NCI-H1694 treated with DMSO at 0.1 percent for 48 hours (cell line): ENCODE data around the gene SLC7A6OS.
"Not testable (repeated sequence)": the region's sequence is repeated elsewhere in the genome, so short reads cannot be mapped to it uniquely, and the experiment has no call there.

Experiments used
- DNase-seq: peaks from one replicate; lab custom pipeline; 2025; lab: John Stamatoyannopoulos, UW

Gene SLC7A6OS

DNA sequence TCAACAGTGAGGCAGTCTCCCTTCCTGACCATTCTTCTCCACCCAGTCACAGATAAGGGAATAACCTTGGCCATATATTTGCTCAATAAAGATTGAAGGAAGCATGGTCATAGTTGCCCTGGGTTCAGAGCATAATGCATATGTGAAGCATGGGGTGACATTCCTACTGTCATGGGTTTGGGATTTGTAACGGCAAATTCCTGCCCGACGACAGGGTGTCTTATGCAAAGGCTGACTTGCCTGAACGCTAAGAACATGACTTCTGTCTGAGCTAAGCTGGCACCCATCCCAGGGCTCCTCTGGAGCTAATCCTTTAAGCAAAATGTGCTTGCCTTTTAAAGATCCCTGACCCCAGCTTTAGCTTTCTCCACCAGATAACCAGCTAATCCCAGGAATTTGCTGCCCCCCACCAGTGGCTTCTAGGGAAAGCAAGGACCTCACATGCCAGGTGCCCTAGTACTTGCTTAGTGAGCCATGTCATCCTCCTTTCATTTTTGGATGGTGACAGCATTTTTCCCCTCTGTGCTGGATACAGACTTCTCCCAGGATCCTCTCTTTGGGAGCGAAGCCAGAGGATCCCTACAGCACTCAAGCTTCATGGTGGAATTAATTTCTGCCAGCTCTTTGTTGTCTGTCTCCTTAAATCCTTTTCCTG is 11.7 kb downstream of the SLC7A6OS start:
- peak; percentile 47 for DNase-seq

- DNase-seq = no peak
Observed at GRCh38 chr16:68298312-68298711, 12.4 kb downstream of the SLC7A6OS start.

GRCh38 chr16:68297908-68298307 is 12.8 kb downstream of the SLC7A6OS start:
- DNase-seq = no peak

DNA sequence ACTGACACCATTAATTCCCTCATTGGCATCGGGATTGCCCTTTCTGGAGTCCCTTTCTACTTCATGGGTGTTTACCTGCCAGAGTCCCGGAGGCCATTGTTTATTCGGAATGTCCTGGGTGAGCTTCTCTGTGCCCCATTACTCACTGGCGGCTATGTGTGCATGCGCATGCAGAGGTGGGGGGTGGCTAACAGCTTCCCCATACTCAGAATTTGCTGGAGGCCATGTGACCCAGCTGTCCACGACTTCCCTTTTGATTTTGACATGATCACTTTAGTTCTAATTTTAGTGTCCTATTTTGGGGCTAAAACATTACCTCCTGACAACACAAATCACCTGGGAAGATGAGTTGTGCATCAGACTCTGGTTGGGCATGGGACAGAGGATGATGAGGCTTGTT is 14.1 kb downstream of the SLC7A6OS start:
- DNase-seq = no peak

DNA sequence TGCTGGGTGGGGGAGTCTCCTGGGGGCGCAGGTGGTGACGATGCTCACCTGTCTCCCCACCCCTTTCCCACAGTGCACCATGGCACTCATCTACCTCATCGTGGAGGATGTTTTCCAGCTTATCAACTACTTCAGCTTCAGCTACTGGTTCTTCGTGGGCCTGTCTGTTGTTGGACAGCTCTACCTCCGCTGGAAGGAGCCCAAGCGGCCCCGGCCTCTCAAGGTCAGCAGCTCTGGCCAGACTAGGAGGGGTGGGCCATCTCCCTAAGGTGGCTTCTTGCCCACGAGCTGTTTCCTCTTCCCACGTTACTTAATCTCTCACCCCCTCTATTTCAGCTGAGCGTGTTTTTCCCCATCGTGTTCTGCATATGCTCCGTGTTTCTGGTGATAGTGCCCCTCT is 14.5 kb downstream of the SLC7A6OS start:
- DNase-seq = no peak

DNA sequence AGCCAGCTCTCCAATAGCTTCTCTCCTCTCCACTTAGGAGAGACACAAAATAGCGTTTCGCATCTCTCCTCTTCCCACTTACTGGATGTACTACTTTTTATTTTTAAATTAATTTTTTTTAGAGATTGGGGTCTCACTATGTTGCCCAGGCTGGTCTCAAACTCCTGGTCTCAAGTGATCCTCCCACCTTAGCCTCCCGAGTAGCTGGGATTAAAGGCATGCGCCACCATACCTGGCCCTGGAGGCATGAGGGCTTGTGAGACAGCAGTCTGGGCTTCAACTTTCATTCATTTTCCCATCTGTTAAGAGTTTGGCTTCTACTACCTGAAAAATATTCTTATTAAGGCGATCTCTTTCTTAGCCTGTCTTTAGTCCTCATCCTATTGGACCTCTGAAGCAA is 18.3 kb downstream of the SLC7A6OS start:
- no peak for DNase-seq

DNA sequence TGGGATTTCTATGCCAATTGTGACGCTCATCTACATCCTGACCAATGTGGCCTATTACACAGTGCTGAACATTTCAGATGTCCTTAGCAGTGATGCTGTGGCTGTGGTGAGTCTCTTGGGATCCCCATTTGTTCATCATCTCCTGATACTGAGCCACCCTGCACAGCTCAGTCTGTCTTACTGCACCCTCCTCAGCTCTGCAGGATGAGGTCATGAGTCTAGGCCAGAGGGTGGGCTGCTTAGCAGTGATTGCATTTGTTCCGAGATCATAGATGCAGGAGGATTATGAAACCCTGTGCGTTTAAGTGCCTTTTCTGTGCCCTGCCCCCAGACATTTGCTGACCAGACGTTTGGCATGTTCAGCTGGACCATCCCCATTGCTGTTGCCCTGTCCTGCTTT is 19.5 kb downstream of the SLC7A6OS start:
- no peak for DNase-seq

DNA sequence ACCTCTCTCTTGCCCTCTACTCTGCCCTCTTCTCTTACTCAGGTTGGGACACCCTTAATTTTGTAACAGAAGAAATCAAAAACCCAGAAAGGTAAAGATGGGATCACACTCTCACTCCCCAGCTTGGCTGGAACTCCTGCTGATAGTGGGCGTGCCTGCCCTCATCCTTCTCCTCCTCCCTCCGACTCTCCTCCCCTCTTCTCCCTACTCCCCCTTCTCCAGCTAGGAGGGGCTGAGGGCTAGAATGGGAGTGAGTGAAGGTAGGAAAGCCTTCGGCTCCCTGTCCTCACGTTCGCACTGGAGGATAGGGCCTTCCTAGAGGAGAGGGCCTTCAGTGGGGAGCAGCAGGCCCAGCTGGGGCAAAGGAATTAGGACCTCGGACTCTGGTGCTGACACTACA is 20.3 kb downstream of the SLC7A6OS start:
- no peak for DNase-seq

DNA sequence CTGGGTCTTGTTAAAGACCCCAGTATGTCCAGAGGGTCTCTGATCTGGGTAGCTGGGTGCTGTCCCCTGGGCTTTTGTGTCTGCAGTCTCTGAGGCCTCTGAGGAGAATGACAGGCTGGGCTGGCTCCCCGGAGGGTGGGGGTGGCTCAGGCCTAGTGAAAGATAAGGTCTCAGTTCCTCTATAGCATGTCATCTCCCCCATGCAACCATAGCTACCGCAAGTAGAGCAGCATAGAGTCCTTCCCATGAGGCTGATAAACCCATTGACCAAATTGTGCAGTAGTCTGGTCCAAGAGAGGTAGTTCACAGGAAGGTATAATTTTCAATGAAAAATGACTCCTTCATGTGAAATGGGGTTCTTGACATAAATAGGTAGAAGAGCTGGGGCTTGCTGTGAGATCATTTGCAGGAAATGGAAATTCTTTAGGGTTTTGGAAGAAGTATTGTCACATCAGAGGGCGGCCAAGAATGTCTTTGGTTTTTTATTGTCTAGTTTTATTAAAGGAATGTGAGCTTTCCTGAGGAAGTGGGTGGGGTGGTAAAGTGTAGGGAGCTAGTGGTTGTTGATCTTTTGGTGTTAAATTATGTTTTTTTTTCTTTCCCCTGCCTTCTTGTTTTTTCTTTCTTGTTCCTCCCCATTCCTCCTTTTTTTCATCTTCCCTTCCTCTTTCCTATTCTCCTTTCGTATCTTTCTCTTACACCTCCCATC is 21.0 kb downstream of the SLC7A6OS start:
- DNase-seq = no peak

DNA sequence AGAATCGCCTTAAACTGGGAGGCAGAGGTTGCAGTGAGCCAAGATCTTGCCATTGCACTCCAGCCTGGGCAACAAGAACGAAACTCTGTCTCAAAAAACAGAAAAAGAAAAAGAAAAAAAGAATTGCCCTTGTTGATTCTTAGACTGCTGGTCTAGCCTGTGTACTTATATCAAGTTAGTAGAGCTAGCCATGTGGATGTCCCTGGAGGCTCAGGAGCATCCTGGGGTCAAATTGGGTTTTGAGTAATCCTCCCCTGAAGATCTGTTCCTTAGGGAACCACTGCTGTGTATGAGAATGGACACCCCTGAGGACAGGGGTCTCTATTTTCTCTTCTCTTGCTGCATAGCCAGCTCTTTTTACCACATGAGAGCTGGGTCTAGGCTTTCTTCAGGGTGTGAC is 21.5 kb downstream of the SLC7A6OS start:
- DNase-seq = no peak

- DNase-seq = not testable (repeated sequence)
Observed at GRCh38 chr16:68288796-68289195, 21.9 kb downstream of the SLC7A6OS start.

DNA sequence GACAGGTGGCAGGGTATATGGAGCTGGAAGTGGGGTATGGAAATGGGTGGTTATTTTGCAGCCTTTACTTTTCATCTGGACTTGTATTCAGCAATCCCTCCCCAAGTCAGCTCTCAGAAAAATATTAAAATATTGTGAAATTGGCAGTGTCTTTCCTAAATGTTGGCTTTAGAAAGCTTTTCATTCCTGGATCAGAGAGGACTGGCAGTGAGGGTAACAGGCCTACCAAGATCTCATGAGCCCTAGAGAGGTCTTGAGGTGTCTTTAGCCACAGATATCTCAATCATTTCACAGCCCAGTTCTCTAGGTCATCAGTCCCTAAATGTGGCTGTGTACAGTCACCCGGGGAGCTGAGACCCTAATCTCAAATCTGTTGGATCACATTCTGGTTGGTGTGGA is 22.5 kb downstream of the SLC7A6OS start:
- no peak for DNase-seq

GRCh38 chr16:68287276-68288251 is 23.2 kb downstream of the SLC7A6OS start:
- no peak for DNase-seq

DNA sequence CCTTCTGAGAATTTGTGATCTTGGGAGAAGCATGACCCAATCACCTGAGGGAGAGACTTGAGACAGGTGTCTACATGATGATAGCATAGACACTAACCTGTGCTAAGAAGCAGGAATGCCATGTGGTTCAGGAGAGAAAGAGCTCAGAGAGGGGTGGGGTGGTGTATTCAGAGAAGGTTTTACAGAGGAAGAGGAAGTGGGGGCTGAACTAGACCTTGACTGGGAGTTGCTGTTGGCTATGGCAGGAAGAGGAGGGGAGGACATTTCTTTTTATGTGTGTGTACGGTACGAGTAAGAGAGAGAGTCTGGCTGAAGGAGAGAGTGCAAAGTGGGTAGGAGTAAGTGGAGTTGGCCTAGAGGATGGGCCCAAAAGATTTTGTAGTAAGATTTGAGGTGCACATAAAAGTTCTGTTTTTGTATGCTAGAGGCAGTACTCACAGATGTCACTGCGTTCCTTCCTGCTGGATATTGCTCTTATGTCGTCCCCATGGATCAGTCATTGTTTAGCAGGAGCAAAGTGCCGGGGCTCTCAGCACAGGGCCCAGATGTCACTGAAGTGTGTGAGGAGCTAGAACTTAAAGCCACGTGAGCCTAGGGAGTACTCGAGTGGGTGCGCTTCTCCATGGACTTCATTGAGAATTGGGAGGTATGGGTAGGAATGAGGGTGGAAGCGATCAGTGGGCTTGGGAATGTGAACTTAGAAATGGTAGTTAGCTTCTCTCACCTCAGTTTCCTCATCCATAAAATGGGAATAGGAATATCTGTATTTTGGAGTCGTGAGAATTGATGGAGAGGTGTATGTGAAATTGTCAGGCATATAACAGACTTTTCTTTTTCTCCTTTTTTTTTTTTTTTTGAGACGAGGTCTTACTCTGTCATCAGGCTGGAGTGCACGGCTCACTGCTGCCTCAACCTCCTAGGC is 24.3 kb downstream of the SLC7A6OS start:
- no peak for DNase-seq

DNA sequence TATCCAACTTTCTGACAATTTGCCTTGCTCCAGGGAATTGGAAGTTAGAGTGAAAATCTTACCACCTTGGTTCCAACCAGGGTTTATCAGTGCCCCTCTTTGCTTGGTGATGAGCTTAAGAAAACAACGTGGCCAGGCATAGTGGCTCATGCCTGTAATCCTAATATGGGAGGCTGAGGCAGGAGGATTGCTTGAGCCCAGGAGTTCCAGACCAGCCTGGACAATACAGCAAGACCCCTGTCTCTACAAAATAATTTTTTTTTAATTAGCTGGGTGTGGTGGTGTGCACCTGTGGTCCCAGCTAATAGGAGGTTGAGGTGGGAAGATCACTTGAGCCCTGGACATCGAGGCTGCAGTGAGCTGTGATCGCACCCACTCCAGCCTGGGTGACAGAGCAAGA is 25.1 kb downstream of the SLC7A6OS start:
- no peak for DNase-seq

DNA sequence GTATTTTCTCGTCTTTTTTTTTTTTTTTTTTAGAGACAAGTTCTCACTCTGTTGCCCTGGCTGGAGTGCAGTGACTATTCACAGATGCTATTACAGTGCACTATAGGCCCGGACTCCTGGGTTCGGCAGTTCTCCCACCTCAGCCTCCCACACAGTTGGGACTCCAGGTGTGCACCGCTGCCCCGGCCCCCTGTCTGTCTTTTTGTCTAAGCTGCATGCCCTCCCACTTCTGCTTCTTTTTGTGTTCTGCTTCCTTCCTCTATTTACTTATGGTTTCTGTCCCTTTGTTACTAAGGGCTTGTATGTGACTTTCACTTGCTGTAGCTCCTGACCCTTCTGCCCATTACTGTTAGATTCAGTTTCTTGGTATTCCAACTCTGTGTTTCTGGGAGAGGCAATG is 25.9 kb downstream of the SLC7A6OS start:
- DNase-seq = no peak

- no peak for DNase-seq
Observed at GRCh38 chr16:68283801-68284598, 26.7 kb downstream of the SLC7A6OS start.

DNA sequence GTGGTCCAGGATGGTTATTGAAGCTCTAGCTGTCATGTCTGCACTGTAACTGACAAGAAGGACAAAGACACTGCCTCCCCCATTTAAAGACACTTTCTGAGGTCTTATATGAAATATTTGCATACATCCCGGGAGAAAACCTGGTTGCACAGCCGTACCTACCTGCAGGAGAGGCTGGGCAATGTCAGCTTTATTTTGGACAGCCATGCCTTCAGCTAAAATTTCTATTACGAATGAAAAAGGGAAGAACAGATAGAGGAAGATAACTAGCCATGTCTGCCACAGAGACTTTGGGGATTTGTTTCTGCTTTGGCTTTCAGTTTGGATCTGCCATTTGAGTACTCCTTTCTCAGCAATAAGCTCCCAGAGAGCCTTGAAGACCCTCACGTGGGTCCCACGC is 27.4 kb downstream of the SLC7A6OS start:
- DNase-seq = no peak

DNA sequence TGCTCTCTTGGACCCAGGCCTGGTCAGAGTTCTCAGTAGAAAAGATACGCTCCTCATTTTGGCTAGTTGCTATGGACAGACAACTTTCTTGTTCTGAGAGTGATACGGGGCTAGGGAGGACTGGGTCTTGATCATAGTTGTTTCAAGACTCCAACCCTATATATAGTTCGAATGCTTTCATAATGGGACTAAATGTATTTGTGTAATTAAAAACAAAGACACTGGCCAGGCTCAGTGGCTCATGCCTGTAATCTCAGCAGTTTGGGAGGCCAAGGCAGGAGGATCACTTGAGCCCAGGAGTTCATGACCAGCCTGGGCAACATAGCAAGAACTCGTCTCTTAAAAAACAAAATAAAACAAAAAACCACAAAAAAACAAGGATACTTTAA is 28.7 kb downstream of the SLC7A6OS start:
- DNase-seq = no peak

- DNase-seq = no peak
Observed at GRCh38 chr16:68281368-68282063, 29.2 kb downstream of the SLC7A6OS start.
